ENCODE measurements around the gene PLB1.

The PLB1 gene

GRCh38 chr2:28648671-28649395 is 153.0 kb downstream of the PLB1 start:
- H4K20me1 ChIP-seq (ENCODE audit: insufficient read depth, low read length): no peaks in the 10 kb centered on the region
- no peak overlapping the region for H2AFZ ChIP-seq (ENCODE audit: low read depth, low read length)
- H3K27me3 ChIP-seq (ENCODE audit: insufficient read depth, low read length, poor library complexity): no peaks in the 10 kb centered on the region
- no peak overlapping the region for H3K9ac ChIP-seq (ENCODE audit: low read depth, low read length)
- no peak overlapping the region for H3K27ac ChIP-seq (ENCODE audit: low read length)
- no peaks in the 10 kb centered on the region for H3K79me2 ChIP-seq (ENCODE audit: insufficient read depth, low read length)
- no peak for ATAC-seq (ENCODE audit: insufficient read depth, low read depth)
- no peak overlapping the region for H3K4me2 ChIP-seq (ENCODE audit: insufficient read depth, low read length)
- H3K4me3 ChIP-seq (ENCODE audit: low read depth in 1 of 2, low read length in 2 of 2): no peak overlapping the region
- H3K36me3 ChIP-seq (ENCODE audit: insufficient read depth, low read length): no peaks in the 10 kb centered on the region
- H3K9me3 ChIP-seq (ENCODE audit: insufficient read depth, low read length, severe bottlenecking): no peaks in the 10 kb centered on the region
- TF ChIP-seq EZH2 (IDR thresholded peaks at IDR 0.05; ENCODE audit: borderline replicate concordance, low read depth, low read length, severe bottlenecking): no peak
- no peak for TF ChIP-seq CTCF (IDR thresholded peaks at IDR 0.05; ENCODE audit: borderline replicate concordance, extremely low read depth, low read length, poor library complexity, severe bottlenecking)
- DNase-seq: no peak
- H3K4me1 ChIP-seq (ENCODE audit: insufficient read depth, low read length): no peaks in the 10 kb centered on the region

- TF ChIP-seq EZH2 (IDR thresholded peaks at IDR 0.05; ENCODE audit: borderline replicate concordance, low read depth, low read length, severe bottlenecking) (no peak), CTCF (IDR thresholded peaks at IDR 0.05; ENCODE audit: borderline replicate concordance, extremely low read depth, low read length, poor library complexity, severe bottlenecking) (no peak)
- Histone ChIP-seq H3K27ac (ENCODE audit: low read length) (no peak overlapping the region), H4K20me1 (ENCODE audit: insufficient read depth, low read length) (no peaks in the 10 kb centered on the region), H3K9me3 (ENCODE audit: insufficient read depth, low read length, severe bottlenecking) (no peaks in the 10 kb centered on the region), H3K79me2 (ENCODE audit: insufficient read depth, low read length) (no peaks in the 10 kb centered on the region), H3K4me1 (ENCODE audit: insufficient read depth, low read length) (no peaks in the 10 kb centered on the region), H3K4me3 (ENCODE audit: low read depth in 1 of 2, low read length in 2 of 2) (no peak overlapping the region), H3K4me2 (ENCODE audit: insufficient read depth, low read length) (no peak overlapping the region), H3K9ac (ENCODE audit: low read depth, low read length) (no peak overlapping the region), H2AFZ (ENCODE audit: low read depth, low read length) (no peak overlapping the region), H3K36me3 (ENCODE audit: insufficient read depth, low read length) (no peaks in the 10 kb centered on the region), H3K27me3 (ENCODE audit: insufficient read depth, low read length, poor library complexity) (no peaks in the 10 kb centered on the region)
- ATAC-seq (ENCODE audit: insufficient read depth, low read depth) (no peak), DNase-seq (no peak)
These were observed 153.8 kb downstream of the PLB1 start for GRCh38 chr2:28649481-28650265.

- Histone ChIP-seq H3K9ac (ENCODE audit: low read depth, low read length) (no peak overlapping the region), H3K27me3 (ENCODE audit: insufficient read depth, low read length, poor library complexity) (no peaks in the 10 kb centered on the region), H3K4me3 (ENCODE audit: low read depth in 1 of 2, low read length in 2 of 2) (no peak overlapping the region), H3K36me3 (ENCODE audit: insufficient read depth, low read length) (no peaks in the 10 kb centered on the region), H3K4me2 (ENCODE audit: insufficient read depth, low read length) (no peak overlapping the region), H3K4me1 (ENCODE audit: insufficient read depth, low read length) (no peaks in the 10 kb centered on the region), H3K9me3 (ENCODE audit: insufficient read depth, low read length, severe bottlenecking) (no peaks in the 10 kb centered on the region), H3K79me2 (ENCODE audit: insufficient read depth, low read length) (no peaks in the 10 kb centered on the region), H2AFZ (ENCODE audit: low read depth, low read length) (no peak overlapping the region), H3K27ac (ENCODE audit: low read length) (no peak overlapping the region), H4K20me1 (ENCODE audit: insufficient read depth, low read length) (no peaks in the 10 kb centered on the region)
- no peak for DNase-seq
- no peak for ATAC-seq (ENCODE audit: insufficient read depth, low read depth)
- TF ChIP-seq CTCF (IDR thresholded peaks at IDR 0.05; ENCODE audit: borderline replicate concordance, extremely low read depth, low read length, poor library complexity, severe bottlenecking) (no peak), EZH2 (IDR thresholded peaks at IDR 0.05; ENCODE audit: borderline replicate concordance, low read depth, low read length, severe bottlenecking) (no peak)
These were observed 154.4 kb downstream of the PLB1 start for GRCh38 chr2:28650266-28650584.

Measured in DND-41 (cell line).